ENCODE data around the gene NINJ1.

GRCh38 chr9:93111371-93112115 is 22.5 kb downstream of the NINJ1 start:
- TF ChIP-seq RXRA (IDR thresholded peaks at IDR 0.05; ENCODE audit: borderline replicate concordance, low read depth) (no peak), EP300 (IDR thresholded peaks at IDR 0.05; ENCODE audit: borderline replicate concordance in 1 of 2, low read depth in 1 of 2, low read length in 1 of 2) (no peak), SMC3 (IDR thresholded peaks at IDR 0.05; ENCODE audit: low read depth, low read length) (no peak), RAD21 (IDR thresholded peaks at IDR 0.05; ENCODE audit: low read length) (no peak), EZH2phosphoT487 (IDR thresholded peaks at IDR 0.05; ENCODE audit: borderline replicate concordance, low read depth) (no peak)

Data from SK-N-SH (cell line).